IPS-20b (cell line): ENCODE data around the gene SESN1.

Source experiments
- H3K27ac ChIP-seq: one replicate; pipeline ENCODE4 v1.5.1; 2013; ENCODE audit warnings: low read length
- H3K27me3 ChIP-seq: 2 replicates; pipeline ENCODE4 v1.6.1; 2013; ENCODE audit warnings: mild to moderate bottlenecking, low read length, inconsistent platforms; ENCODE audit not compliant: insufficient read depth
- H3K36me3 ChIP-seq: 2 replicates; pipeline ENCODE4 v1.6.1; 2013; ENCODE audit warnings: low read depth, mild to moderate bottlenecking, inconsistent platforms, low read length, moderate library complexity; ENCODE audit not compliant: insufficient read depth
- H3K4me1 ChIP-seq: 2 replicates; pipeline ENCODE4 v1.6.1; 2013; ENCODE audit warnings: mild to moderate bottlenecking, control low read depth, inconsistent platforms, low read length, moderate library complexity; ENCODE audit not compliant: insufficient read depth
- H3K4me3 ChIP-seq: 2 replicates; pipeline ENCODE4 v1.5.1; 2013; ENCODE audit warnings: mild to moderate bottlenecking, low read length, inconsistent platforms
- H3K9ac ChIP-seq: 2 replicates; pipeline ENCODE4 v1.6.1; 2013; ENCODE audit warnings: low read depth, mild to moderate bottlenecking, inconsistent platforms, low read length, moderate library complexity
- H3K9me3 ChIP-seq: 2 replicates; pipeline ENCODE4 v1.6.1; 2013; ENCODE audit warnings: mild to moderate bottlenecking, low read depth, low read length, inconsistent platforms; ENCODE audit not compliant: insufficient read depth

SESN1 gene

GRCh38 chr6:109058620-109059019 lies 36.0 kb downstream of the SESN1 start:
- H3K36me3 ChIP-seq, result no peaks in the 10 kb centered on the region
- H3K27me3 ChIP-seq, result no peaks in the 10 kb centered on the region
- no peak overlapping the region for H3K9ac ChIP-seq
- no peak overlapping the region for H3K27ac ChIP-seq
- H3K4me3 ChIP-seq, result no peak overlapping the region
- no peaks in the 10 kb centered on the region for H3K9me3 ChIP-seq
- H3K4me1 ChIP-seq, result peaks cover 1% of the 10 kb centered on the region; the same call in 1 of the 2 replicates

DNA sequence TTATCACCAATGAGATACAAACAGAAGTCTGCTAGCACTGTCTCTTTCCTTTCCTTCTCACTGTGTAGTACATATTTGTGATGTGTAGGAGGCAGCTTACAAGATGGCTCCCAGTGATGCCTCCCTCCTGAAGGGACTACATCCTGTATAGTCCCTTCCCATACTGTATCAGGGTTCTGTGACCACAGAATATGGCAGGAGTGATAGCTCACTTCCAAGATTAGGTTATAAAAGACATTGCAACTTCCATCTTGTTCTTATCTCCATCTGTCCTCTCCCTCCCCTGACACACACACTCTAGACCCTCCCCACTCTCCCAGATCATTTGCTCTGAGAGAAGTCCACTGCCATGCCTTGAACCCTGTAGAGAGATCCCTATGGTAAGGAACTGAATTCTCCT lies 38.0 kb downstream of the SESN1 start:
- H3K4me1 ChIP-seq, result peaks cover 8% of the 10 kb centered on the region; the same call in 1 of the 2 replicates
- H3K4me3 ChIP-seq, result no peak overlapping the region
- H3K9ac ChIP-seq, result no peak overlapping the region
- H3K27ac ChIP-seq, result no peak overlapping the region
- no peaks in the 10 kb centered on the region for H3K36me3 ChIP-seq
- H3K9me3 ChIP-seq, result no peaks in the 10 kb centered on the region
- no peaks in the 10 kb centered on the region for H3K27me3 ChIP-seq

DNA sequence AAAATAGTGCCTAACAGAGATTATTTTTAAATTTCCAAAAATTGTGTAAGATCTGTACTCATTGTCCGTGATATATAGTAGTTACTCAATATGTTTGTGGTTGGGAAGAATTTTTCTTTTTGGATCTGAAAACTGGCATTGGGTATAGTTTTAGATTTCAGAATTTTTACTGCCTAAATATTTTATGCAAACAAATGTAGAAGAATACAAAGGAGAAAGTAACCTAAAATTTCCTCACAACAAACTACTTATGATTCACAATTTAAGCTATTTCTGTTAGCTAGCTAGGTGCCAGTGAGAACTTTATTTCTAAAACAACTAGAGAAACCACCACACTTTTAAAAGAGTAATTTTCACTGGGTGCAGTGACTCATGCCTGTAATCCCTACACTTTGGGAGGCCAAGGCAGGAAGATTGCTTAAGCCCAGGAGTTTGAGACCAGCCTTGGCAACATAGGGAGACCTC lies 38.8 kb downstream of the SESN1 start:
- no peaks in the 10 kb centered on the region for H3K27me3 ChIP-seq
- no peak overlapping the region for H3K27ac ChIP-seq
- H3K9me3 ChIP-seq, result no peaks in the 10 kb centered on the region
- H3K4me1 ChIP-seq, result peaks cover 8% of the 10 kb centered on the region; the same call in 1 of the 2 replicates
- H3K9ac ChIP-seq, result no peak overlapping the region
- no peaks in the 10 kb centered on the region for H3K36me3 ChIP-seq
- H3K4me3 ChIP-seq, result no peak overlapping the region

DNA sequence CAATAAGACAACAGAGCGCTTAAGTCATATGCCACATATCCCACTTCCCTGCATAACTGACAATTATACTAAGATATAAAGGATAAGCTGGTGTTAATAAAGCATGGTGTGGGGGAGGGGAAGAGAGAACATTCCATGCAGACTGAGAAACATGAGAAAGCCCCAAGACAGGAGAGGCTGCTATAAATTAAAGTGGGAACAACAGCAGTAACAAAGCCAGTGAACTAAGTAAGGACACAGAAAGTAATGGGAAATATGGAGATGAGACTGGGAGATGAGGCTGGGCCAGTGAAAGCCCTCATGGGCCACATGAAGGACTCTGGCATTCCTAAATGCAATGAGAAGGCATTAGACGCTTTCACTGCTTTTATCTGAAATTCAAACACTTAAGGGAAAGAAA lies 41.3 kb downstream of the SESN1 start:
- H3K36me3 ChIP-seq, result no peaks in the 10 kb centered on the region
- no peak overlapping the region for H3K27ac ChIP-seq
- no peak overlapping the region for H3K9ac ChIP-seq
- no peak overlapping the region for H3K4me3 ChIP-seq
- H3K9me3 ChIP-seq, result no peaks in the 10 kb centered on the region
- H3K27me3 ChIP-seq, result no peaks in the 10 kb centered on the region
- peaks cover 8% of the 10 kb centered on the region; the same call in 1 of the 2 replicates for H3K4me1 ChIP-seq

- Histone ChIP-seq H3K9me3 (no peaks in the 10 kb centered on the region), H3K4me3 (no peak overlapping the region), H3K36me3 (no peaks in the 10 kb centered on the region), H3K27ac (no peak overlapping the region), H3K9ac (no peak overlapping the region), H3K27me3 (no peaks in the 10 kb centered on the region), H3K4me1 (peaks cover 8% of the 10 kb centered on the region; the same call in 1 of the 2 replicates)
These were observed 41.8 kb downstream of the SESN1 start for GRCh38 chr6:109052852-109053251.

GRCh38 chr6:109052018-109052651 lies 42.5 kb downstream of the SESN1 start:
- H3K27me3 ChIP-seq, result no peaks in the 10 kb centered on the region
- no peak overlapping the region for H3K4me3 ChIP-seq
- H3K4me1 ChIP-seq, result peaks cover 8% of the 10 kb centered on the region; the same call in 1 of the 2 replicates
- no peak overlapping the region for H3K27ac ChIP-seq
- no peak overlapping the region for H3K9ac ChIP-seq
- no peaks in the 10 kb centered on the region for H3K36me3 ChIP-seq
- no peaks in the 10 kb centered on the region for H3K9me3 ChIP-seq

GRCh38 chr6:109051301-109052017 lies 43.2 kb downstream of the SESN1 start:
- Histone ChIP-seq H3K9me3 (no peaks in the 10 kb centered on the region), H3K36me3 (no peaks in the 10 kb centered on the region), H3K4me3 (no peak overlapping the region), H3K27me3 (no peaks in the 10 kb centered on the region), H3K4me1 (peaks cover 8% of the 10 kb centered on the region; the same call in 1 of the 2 replicates), H3K9ac (no peak overlapping the region), H3K27ac (no peak overlapping the region)

DNA sequence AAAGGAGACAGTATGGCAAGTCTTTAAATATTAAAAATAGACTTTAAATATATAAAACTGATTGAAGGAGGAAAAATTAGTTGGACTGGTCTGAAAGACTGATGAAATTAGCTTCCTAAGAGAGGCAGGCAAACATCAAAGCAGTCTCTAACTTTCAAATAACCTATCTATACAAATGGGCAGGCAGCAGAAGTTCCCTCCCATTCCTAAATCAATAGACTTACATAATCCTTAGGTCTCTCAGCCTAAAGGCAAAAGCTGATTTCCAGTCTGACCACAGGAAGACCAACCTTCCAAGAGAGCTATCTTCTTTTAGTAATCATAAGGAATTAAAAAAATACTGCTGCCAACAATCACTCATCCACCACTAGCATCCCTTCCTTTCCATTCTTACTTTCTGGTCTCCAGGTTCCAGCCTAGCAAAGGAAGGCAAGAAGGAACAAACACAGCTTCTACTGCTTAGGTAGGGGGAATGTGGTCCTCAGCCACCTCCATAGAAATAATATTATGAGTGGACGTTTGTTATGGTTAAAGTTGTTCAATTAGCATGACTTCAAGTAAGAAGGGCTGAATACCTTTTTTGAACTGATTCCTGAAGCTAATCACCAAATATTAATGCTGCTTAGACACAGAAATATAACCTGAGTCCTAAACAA lies 44.1 kb downstream of the SESN1 start:
- Histone ChIP-seq H3K27ac (no peak overlapping the region), H3K36me3 (no peaks in the 10 kb centered on the region), H3K9ac (no peak overlapping the region), H3K4me1 (peaks cover 8% of the 10 kb centered on the region; the same call in 1 of the 2 replicates), H3K9me3 (peaks cover 2% of the 10 kb centered on the region; the same call in 1 of the 2 replicates), H3K4me3 (no peak overlapping the region), H3K27me3 (no peaks in the 10 kb centered on the region)

DNA sequence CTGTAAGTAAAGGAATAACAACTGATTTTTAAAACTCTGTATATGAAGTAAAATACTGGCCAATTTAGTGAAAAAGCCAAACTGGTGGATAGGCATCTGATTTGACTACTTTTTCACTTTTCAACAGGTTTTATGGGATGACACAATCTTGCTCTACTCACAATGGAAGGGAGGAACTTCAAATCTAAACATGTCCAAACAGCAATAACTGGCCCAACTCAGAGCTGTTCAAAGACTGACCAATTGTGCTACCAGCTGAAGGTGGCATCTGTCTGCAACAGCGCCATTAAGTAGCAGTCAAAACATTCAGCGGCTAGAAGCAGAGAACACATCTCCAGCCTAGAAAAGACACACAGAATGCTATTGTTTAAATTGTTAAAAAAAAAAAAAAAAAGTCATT lies 44.6 kb downstream of the SESN1 start:
- Histone ChIP-seq H3K27ac (no peak overlapping the region), H3K4me3 (no peak overlapping the region)

DNA sequence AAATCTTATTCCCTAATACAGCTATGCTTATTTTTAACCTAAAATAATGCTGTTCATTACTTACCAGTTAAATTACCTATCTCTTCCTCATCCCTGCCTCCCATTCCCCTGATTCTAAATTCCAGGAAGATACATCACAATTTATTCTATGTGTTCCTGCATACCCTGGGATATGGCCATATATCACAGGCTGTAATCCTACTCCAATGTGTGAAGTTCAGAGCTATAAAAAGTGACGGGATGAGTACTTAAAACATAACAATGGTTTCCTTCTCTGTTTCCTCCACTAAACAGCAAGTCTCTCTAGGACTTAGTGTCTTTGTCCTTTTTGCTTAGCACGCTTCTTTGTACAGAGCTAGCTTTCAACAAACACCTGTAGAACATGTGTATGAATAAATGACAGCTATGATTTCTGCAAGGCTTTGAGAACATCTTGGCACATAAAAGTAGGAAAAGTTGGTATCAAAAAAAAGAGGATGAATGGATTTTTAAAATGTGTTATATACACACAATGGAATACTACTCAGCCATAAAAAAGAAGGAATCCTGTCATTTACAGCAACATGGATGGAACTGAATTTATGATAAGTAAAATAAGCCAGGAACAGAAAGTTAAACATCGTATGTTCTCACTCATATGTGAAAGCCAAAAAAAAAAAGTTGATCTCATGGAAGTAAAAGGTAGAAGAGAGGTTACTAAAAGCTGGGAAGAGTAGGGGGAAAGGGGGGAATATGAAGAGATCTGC lies 45.8 kb downstream of the SESN1 start:
- H3K9ac ChIP-seq, result no peak overlapping the region
- no peak overlapping the region for H3K27ac ChIP-seq
- no peaks in the 10 kb centered on the region for H3K27me3 ChIP-seq
- H3K36me3 ChIP-seq, result no peaks in the 10 kb centered on the region
- H3K9me3 ChIP-seq, result peaks cover 4% of the 10 kb centered on the region
- peaks cover 8% of the 10 kb centered on the region; the same call in 1 of the 2 replicates for H3K4me1 ChIP-seq
- H3K4me3 ChIP-seq, result no peak overlapping the region

More for the DNA sequence above, 44.6 kb downstream of the SESN1 start:
- Histone ChIP-seq H3K9ac (no peak overlapping the region), H3K36me3 (no peaks in the 10 kb centered on the region), H3K4me1 (peaks cover 8% of the 10 kb centered on the region; the same call in 1 of the 2 replicates), H3K27me3 (no peaks in the 10 kb centered on the region), H3K9me3 (peaks cover 4% of the 10 kb centered on the region)

- Histone ChIP-seq H3K9ac (no peak overlapping the region), H3K9me3 (peaks cover 4% of the 10 kb centered on the region), H3K4me1 (peaks cover 3% of the 10 kb centered on the region; the same call in 1 of the 2 replicates), H3K27ac (no peak overlapping the region), H3K27me3 (no peaks in the 10 kb centered on the region), H3K36me3 (no peaks in the 10 kb centered on the region), H3K4me3 (no peak overlapping the region)
These were observed 46.5 kb downstream of the SESN1 start for GRCh38 chr6:109048176-109048575.
